ENCODE data around the gene COG8. TPM values are rescaled to one million over a fixed set of nuclear protein-coding genes. Genes with fewer than 3 reads are reported as not detected.

Gene COG8
- total RNA-seq, 2 donors from 2014 or later = 45.8 to 49.3 TPM

DNA sequence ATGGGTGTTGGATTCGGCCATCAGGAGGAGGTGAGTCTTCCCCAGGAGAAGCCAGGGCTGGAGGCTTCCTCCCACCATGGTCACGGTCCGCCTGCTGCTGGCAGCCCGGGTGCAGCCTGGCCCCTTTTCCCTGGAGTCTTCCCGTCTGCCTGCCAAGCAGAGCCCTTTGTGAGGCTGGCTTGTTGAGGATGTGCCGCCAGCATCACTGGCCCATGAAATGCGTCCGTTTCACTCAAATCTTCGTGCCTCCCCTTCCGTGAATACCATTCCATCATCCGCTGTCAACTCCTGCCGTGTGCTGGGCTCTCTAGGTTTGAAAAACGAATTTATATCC is 18.7 kb downstream of the COG8 start:
- H3K27ac Mint-ChIP-seq = peak overlapping the region; percentile 48
- TF ChIP-seq, protein P1, sequence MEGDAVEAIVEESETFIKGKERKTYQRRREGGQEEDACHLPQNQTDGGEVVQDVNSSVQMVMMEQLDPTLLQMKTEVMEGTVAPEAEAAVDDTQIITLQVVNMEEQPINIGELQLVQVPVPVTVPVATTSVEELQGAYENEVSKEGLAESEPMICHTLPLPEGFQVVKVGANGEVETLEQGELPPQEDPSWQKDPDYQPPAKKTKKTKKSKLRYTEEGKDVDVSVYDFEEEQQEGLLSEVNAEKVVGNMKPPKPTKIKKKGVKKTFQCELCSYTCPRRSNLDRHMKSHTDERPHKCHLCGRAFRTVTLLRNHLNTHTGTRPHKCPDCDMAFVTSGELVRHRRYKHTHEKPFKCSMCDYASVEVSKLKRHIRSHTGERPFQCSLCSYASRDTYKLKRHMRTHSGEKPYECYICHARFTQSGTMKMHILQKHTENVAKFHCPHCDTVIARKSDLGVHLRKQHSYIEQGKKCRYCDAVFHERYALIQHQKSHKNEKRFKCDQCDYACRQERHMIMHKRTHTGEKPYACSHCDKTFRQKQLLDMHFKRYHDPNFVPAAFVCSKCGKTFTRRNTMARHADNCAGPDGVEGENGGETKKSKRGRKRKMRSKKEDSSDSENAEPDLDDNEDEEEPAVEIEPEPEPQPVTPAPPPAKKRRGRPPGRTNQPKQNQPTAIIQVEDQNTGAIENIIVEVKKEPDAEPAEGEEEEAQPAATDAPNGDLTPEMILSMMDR (conservative IDR thresholded peaks at IDR 0.05) = no peak
- H3K9ac ChIP-seq (ENCODE audit: extremely low read depth, low read length, poor library complexity, severe bottlenecking) = no peak overlapping the region

DNA sequence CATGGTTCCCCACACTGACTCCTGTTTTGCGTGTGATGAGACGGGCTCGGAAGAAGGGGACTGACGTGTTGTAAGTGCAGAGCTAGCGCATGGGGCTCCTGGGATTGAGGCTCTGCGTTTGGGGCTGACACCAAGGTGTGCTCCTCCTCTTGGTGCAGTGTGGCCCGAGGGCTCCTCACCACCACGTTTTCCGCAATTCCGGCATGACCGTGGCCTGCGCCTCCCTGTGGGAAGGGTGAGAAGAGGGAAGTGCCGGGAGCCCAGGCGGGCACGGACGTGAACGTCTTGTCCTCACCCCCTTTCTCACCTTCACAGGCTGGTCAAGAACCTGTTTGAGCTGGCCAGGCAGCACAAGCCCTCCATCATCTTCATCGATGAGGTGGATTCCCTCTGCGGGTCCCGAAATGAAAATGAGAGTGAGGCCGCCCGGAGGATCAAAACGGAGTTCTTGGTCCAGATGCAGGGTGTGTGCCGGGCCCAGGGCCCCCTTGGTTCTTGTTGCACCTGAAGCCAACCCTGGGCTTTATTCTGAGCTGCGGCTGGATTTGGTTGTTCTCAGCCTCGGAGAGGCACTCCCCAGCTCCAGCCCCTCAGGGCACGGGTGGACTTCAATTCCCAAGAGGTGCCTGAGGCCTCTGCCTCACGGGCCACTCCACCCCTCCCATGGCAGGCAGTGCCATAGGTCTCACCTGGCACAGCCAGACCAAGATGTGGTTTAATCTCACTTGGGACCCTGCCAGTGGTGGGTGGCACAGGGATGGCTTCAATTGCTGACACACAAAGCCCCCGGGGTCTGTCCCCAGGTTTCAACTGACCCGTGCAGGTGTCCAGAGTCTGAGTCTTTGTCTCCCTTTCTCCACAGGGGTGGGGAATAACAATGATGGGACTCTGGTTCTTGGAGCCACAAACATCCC is 19.3 kb downstream of the COG8 start:
- peak overlapping the region; percentile 27 for H3K27ac Mint-ChIP-seq
- no peak overlapping the region for H3K27ac ChIP-seq (ENCODE audit: low read depth, low read length)
- no peaks in the 10 kb centered on the region for H3K9me3 ChIP-seq (ENCODE audit: control insufficient read depth, low read length)
- H3K4me1 Mint-ChIP-seq = no peaks in the 10 kb centered on the region
- DNase-seq = no peak
- TF ChIP-seq, protein P1 (conservative IDR thresholded peaks at IDR 0.05) = no peak
- H3K4me3 ChIP-seq (ENCODE audit: low read length) = no peak overlapping the region
- no peak overlapping the region for H3K4me3 Mint-ChIP-seq
- peaks cover 74% of the 10 kb centered on the region for H3K36me3 Mint-ChIP-seq (ENCODE audit: low read depth)
- no peaks in the 10 kb centered on the region for H3K27me3 ChIP-seq (ENCODE audit: control insufficient read depth, insufficient read depth, low read length, poor library complexity, severe bottlenecking)
- no peak overlapping the region for H3K9ac ChIP-seq (ENCODE audit: extremely low read depth, low read length, poor library complexity, severe bottlenecking)
- H3K4me1 ChIP-seq (ENCODE audit: control insufficient read depth, insufficient read depth, low read length) = no peaks in the 10 kb centered on the region
- no peaks in the 10 kb centered on the region for H3K9me3 Mint-ChIP-seq
- no peaks in the 10 kb centered on the region for H3K27me3 Mint-ChIP-seq (ENCODE audit: insufficient read depth)
- WGBS, 2 experiments (ENCODE audit: insufficient coverage in 1 of 2, insufficient read length in 1 of 2) = 92 to 93% methylated on average over 14 to 30 of the region's 30 CpGs
- H3K36me3 ChIP-seq (ENCODE audit: control insufficient read depth, insufficient read depth, low read length) = peaks cover 81% of the 10 kb centered on the region

More for the DNA sequence above, 18.7 kb downstream of the COG8 start:
- 88 to 90% methylated on average over 6 to 13 of the region's 13 CpGs for WGBS, 2 experiments (ENCODE audit: insufficient coverage in 1 of 2, insufficient read length in 1 of 2)
- Mint-ChIP-seq H3K27me3 (ENCODE audit: insufficient read depth) (no peaks in the 10 kb centered on the region), H3K4me3 (no peak overlapping the region), H3K9me3 (no peaks in the 10 kb centered on the region), H3K36me3 (ENCODE audit: low read depth) (peaks cover 79% of the 10 kb centered on the region), H3K4me1 (no peaks in the 10 kb centered on the region)
- Histone ChIP-seq H3K9me3 (ENCODE audit: control insufficient read depth, low read length) (no peaks in the 10 kb centered on the region), H3K36me3 (ENCODE audit: control insufficient read depth, insufficient read depth, low read length) (peaks cover 79% of the 10 kb centered on the region), H3K27me3 (ENCODE audit: control insufficient read depth, insufficient read depth, low read length, poor library complexity, severe bottlenecking) (no peaks in the 10 kb centered on the region), H3K4me3 (ENCODE audit: low read length) (no peak overlapping the region), H3K4me1 (ENCODE audit: control insufficient read depth, insufficient read depth, low read length) (no peaks in the 10 kb centered on the region), H3K27ac (ENCODE audit: low read depth, low read length) (no peak overlapping the region)
- DNase-seq = no peak

DNA sequence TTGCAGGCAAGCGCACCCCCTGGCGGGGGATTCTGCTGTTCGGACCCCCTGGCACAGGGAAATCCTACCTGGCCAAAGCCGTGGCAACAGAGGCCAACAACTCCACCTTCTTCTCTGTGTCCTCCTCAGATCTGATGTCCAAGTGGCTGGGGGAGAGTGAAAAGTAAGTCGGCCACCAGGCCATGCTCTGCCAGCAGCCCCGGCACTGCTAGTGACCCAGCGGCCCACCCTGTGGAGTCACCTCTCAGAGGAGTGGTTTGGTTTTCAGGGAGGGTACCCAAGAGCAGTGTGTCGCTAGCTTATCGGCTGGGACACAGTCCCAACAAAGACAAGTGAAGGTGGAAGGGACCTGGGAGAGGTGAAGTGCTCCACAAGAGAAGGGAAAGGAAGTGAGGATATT is 20.0 kb downstream of the COG8 start:
- Mint-ChIP-seq H3K27ac (peak overlapping the region; percentile 27), H3K4me3 (no peak overlapping the region), H3K36me3 (ENCODE audit: low read depth) (peaks cover 72% of the 10 kb centered on the region), H3K9me3 (no peaks in the 10 kb centered on the region), H3K4me1 (no peaks in the 10 kb centered on the region), H3K27me3 (ENCODE audit: insufficient read depth) (no peaks in the 10 kb centered on the region)
- no peaks in the 10 kb centered on the region for H3K9me3 ChIP-seq (ENCODE audit: control insufficient read depth, low read length)
- 92 to 98% methylated on average over 6 to 9 of the region's 9 CpGs for WGBS, 2 experiments (ENCODE audit: insufficient coverage in 1 of 2, insufficient read length in 1 of 2)
- H3K36me3 ChIP-seq (ENCODE audit: control insufficient read depth, insufficient read depth, low read length) = peaks cover 80% of the 10 kb centered on the region
- no peak for DNase-seq
- TF ChIP-seq, protein P1 (conservative IDR thresholded peaks at IDR 0.05) = peak; percentile 24
- no peak overlapping the region for H3K9ac ChIP-seq (ENCODE audit: extremely low read depth, low read length, poor library complexity, severe bottlenecking)
- no peak overlapping the region for H3K4me3 ChIP-seq (ENCODE audit: low read length)
- H3K27me3 ChIP-seq (ENCODE audit: control insufficient read depth, insufficient read depth, low read length, poor library complexity, severe bottlenecking) = no peaks in the 10 kb centered on the region
- H3K4me1 ChIP-seq (ENCODE audit: control insufficient read depth, insufficient read depth, low read length) = no peaks in the 10 kb centered on the region
- H3K27ac ChIP-seq (ENCODE audit: low read depth, low read length) = no peak overlapping the region
